Muscle of back (tissue), 13 donors: ENCODE results near the gene NEUROD4. TPM values are rescaled to one million over a fixed set of nuclear protein-coding genes. Genes with fewer than 3 reads are reported as not detected.
A peak's percentile ranks its signal among the peaks of the same experiment; 100 is the strongest.
"Not testable (repeated sequence)": the region's sequence is repeated elsewhere in the genome, so short reads cannot be mapped to it uniquely, and the experiment has no call there.

Experiments
- DNase-seq, 3 donors: peaks; one replicate each; pipeline versions ENCODE4 v3.0.0 to v3.0.0-alpha.2; 2013
- long read RNA-seq, 9 donors: transcript quantifications; one replicate each; lab custom pipeline, GENCODE V29; 2026
- polyA plus RNA-seq, 10 donors: library from polyadenylated mRNA; unstranded; fragments of 120-200 nt; gene quantifications; one replicate each; pipeline ENCODE4 v1.2.1, GENCODE V29; 2013; ENCODE audit not compliant: insufficient read length in 10 of 10

Gene NEUROD4
- polyA plus RNA-seq = not detected
- long read RNA-seq, donor 1 = 0 reads
- long read RNA-seq, donor 2 = 0 reads
- long read RNA-seq, donor 3 = 0 reads
- long read RNA-seq, donor 4 = 0 reads
- long read RNA-seq, donor 5 = 0 reads
- long read RNA-seq, donor 6 = 0 reads
- long read RNA-seq, donor 7 = 0 reads
- long read RNA-seq, donor 8 = 0 reads
- long read RNA-seq, donor 9 = 0 reads

DNA sequence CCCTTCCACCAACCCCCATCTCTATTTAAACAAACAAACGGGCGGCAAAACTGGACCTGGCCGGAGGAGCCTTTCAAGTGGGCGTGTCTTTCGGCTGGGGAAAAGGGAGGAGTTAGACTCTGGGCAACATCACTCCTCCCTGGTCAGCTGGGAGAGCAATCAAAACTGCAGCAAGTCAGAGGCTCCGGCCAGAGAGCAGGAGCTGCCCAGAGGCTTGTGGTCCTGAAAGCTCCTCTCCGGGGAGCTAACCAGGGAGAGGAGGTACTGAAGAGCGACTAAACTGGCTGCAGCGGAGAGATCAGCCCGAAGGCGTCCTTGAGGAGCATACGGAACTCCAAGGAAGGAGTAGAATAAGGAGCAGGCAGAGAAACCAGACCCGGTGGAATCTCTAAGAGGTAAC lies at the start of gene NEUROD4:
Gene NEUROD4 (plus strand): TSS at position 191 of the 400 bp plus-strand sequence. CDS start 6,466 bp downstream, outside the sequence.
- peak; percentile 37 to 78 (median 59) for DNase-seq

GRCh38 chr12:54970741-54971140 lies 49.0 kb upstream of the NEUROD4 start:
- DNase-seq = peak in 1 of 3 donors; percentile 12

- peak in 1 of 3 donors; percentile 43 for DNase-seq
Observed at GRCh38 chr12:54973556-54973955, 46.2 kb upstream of the NEUROD4 start.

GRCh38 chr12:54974279-54974678 lies 45.5 kb upstream of the NEUROD4 start:
- no peak for DNase-seq

GRCh38 chr12:54975272-54975671 lies 44.5 kb upstream of the NEUROD4 start:
- DNase-seq = no peak

GRCh38 chr12:54975875-54976274 lies 43.9 kb upstream of the NEUROD4 start:
- no peak for DNase-seq

- no peak for DNase-seq
Observed at GRCh38 chr12:54977155-54977554, 42.6 kb upstream of the NEUROD4 start.

- no peak for DNase-seq
Observed at GRCh38 chr12:54977857-54978256, 41.9 kb upstream of the NEUROD4 start.

DNA sequence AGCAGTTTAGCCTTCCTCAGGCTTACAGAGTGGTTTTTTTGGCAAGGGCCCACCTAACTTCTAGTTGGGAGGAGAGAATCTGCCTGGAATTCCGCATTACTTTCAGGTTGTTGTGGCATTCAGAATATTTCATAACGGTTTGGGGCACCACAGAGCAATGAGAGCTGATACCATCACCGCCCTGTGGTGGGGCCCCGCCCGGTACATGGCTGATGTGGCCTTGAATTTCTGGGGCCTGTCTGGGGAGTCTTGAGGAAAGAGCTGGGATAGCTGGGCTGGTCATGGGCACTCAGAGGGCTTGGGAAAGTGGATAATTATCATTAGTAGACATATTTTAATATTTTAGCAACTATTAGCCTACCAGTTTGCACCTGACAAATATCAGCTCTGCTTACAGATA lies 39.4 kb upstream of the NEUROD4 start:
- DNase-seq = no peak

DNA sequence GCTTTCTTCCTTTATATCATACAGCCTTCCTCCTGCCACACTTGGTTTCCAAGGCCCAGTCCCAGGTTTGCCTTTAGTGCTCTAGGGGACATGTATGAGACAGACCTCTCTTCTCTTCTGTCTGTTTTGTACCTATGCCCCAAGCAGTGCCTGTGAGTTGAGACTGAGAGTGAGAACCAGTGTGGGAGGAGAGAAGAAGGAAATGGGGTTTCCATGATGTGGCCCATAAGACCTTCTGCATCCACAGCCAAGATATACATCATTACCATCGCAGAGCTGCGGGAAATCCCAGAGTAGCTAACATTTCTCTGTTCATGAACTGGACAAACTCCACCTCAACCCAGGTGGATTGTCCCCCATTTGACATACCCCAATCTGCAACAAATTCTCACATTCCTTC lies 38.0 kb upstream of the NEUROD4 start:
- DNase-seq = no peak

- no peak for DNase-seq
Observed at GRCh38 chr12:54983536-54984101, 36.2 kb upstream of the NEUROD4 start.

GRCh38 chr12:54984658-54985376 lies 35.0 kb upstream of the NEUROD4 start, which contains the start of gene TESPA1:
TESPA1 (minus strand) TSS chr12:54984762; CDS start chr12:54974562, 10,200 bp downstream.
- DNase-seq = peak in 2 of 3 donors; percentile 42 to 76

- not testable (repeated sequence) for DNase-seq
Observed at GRCh38 chr12:54986773-54987172, 33.0 kb upstream of the NEUROD4 start.

DNA sequence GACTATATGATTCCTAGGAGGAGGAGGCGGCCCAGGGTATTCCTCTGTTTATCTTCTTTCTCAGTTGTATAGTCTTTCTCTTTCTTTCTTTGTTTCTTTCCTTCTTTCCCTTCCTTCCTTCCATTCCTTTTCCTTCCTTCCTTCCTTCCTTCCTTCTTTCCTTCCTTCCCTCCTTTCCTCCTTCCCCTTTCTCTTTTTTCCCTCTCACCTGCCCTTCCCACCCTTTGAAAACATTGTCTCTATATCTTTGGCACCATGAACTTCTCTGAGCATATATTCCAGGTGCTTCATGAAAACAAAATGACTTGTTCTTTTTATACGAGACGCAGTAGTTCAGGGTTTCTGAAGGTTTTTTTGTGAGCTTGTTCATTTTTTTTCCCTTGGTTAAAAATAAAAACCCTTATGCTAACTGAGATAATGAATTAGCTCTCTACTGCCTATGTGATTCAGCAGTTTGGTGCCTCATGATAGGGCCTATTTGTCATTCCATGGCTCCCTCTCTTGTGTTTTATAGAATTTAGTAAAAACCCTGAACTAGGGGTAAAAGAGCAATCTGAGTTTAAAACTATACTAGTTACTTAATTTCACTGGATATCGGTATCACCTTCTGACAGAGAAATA lies 32.1 kb upstream of the NEUROD4 start:
- no peak for DNase-seq

DNA sequence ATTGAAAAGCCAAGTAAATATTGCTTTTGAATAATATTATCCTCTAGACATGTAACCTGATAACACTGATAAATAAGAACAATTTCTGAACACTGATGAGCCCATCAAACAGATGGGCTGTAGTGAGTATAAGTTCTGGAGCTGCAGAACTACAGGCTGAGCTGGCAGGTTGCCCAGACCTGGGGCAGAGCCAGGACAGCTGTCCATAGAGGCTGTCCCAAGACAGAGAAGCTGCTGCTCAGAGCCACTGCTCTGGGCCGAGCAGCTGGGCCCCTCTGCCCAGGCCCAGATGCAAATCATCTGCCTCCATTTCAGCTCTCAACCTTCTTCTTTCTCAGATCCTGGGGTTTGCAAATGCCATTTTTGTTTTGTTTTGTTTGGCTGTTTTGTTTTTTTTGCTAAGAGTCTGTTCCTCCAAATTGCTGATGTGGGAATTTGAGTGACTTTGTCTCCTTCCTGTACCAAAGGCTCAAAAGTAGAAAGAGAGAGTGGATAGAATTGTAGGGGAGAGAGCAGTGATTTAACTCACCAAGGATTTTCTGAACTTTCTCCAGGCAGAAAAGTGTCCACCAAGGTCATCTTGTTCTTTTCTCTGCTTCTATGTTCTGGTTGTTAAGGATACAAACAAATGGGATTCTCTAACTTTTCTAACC lies 31.2 kb upstream of the NEUROD4 start:
- DNase-seq = peak; percentile 72 to 94 (median 84)

DNA sequence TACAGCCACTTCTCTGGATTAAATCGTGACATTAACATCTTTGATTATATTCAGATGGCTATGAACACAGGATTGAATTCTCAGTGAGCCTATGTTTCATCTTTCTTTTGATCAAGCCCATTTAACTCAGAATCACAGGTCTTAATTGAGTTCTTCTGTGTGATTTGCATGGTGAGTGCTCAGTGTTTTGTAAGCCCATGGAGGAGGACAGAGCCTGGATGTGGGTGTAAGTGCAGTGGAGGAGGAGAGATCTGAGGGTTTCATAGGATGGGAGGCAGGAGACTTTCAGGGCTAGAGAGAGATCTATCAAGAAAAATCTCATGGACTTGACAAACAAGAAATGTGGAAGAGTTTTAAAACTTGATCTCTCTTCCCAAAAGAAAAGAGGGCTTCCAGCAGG lies 29.9 kb upstream of the NEUROD4 start:
- DNase-seq = no peak

GRCh38 chr12:54991161-54991990 lies 28.4 kb upstream of the NEUROD4 start:
- DNase-seq = no peak

- no peak for DNase-seq
Observed at GRCh38 chr12:54991991-54992375, 27.8 kb upstream of the NEUROD4 start.

- DNase-seq = peak; percentile 50 to 81 (median 74)
Observed at GRCh38 chr12:54993181-54993835, 26.5 kb upstream of the NEUROD4 start.

DNA sequence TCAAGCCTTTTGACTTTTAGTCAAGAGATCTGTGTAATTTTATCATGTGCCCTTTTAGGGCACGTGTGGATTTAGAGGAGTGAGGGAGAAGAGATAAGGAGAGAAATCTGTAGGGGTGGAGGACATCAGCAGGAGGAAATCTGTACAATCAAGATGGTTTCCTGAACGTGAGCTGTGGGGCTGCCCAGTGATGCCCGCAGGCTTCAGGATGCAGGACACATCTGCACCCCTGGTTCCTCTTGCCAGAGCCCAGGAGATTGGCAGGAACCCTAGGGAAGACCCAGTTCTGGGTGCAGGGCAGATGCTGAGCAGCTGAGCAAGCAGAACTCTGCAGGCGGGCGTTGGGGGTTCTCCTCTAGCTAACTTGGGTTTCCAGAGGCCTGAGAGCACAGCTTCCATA lies 23.6 kb upstream of the NEUROD4 start:
- DNase-seq = no peak
